PC-3 (cell line): Measurements from ENCODE around the gene TGFBR3.

Source experiments
- CTCF ChIP-seq: fragments of 300-600 bp; sonication (generic); conservative IDR thresholded peaks from 2 replicates; pipeline ENCODE4 v1.5.1; 2017; ENCODE audit warnings: antibody characterized with exemption, low read depth, mild to moderate bottlenecking, low read length
- EZH2 ChIP-seq: fragments of 300-600 bp; sonication (generic); IDR thresholded peaks from one replicate; pipeline ENCODE4 v1.6.1; 2017; ENCODE audit warnings: antibody characterized with exemption, mild to moderate bottlenecking, low read length; ENCODE audit not compliant: unreplicated experiment

DNA sequence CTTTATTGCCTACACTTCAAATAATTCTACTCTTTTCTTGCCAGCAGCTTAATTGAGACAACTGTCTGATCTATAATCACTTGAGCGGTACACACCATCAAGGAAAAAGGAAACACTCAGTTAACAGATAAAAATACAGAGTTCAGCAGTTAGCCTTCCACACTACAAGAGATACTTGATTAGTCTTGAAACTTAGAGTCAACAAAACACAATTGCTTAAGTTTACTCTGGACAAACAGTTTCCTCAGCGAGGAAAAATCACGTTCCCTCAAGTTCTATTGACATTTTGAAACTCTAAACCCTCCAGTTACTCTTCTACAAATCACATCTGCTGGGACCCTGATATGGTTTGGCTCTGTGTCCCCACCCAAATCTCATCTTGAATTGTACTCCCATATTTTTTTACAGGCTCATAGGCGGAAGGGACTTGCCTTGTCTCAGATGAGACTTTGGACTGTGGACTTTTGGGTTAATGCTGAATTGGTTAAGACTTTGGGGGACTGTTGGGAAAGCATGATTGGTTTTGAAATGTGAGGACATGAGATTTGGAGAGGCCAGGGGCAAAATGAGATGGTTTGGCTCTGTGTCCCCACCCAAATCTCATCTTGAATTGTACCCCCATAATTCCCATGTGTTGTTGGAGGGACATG, 244.9 kb downstream of the TGFBR3 start:
- TF ChIP-seq CTCF (no peak), EZH2 (no peak)
